Muscle layer of duodenum (tissue), 2 donors: ENCODE results near the gene CRYBG1.

Experiments used
- H3K27ac ChIP-seq: one replicate; pipeline ENCODE4 v1.7.0; 2013; ENCODE audit warnings: mild to moderate bottlenecking, low read length
- H3K27me3 ChIP-seq: one replicate; pipeline ENCODE4 v1.7.0; 2013; ENCODE audit warnings: low read depth, mild to moderate bottlenecking, control low read depth, low read length
- H3K36me3 ChIP-seq, 2 donors: one replicate each; pipeline ENCODE4 v1.7.0; 2013; ENCODE audit warnings: low read length in 2 of 2, control low read depth in 1 of 2, mild to moderate bottlenecking in 1 of 2; ENCODE audit not compliant: insufficient read depth in 2 of 2, control insufficient read depth in 1 of 2
- H3K4me1 ChIP-seq, 2 donors: one replicate each; pipeline ENCODE4 v1.7.0; 2013; ENCODE audit warnings: low read length in 2 of 2, mild to moderate bottlenecking in 2 of 2, control low read depth in 1 of 2, moderate library complexity in 1 of 2; ENCODE audit not compliant: insufficient read depth in 2 of 2, control insufficient read depth in 1 of 2
- H3K4me3 ChIP-seq, 2 donors: one replicate each; pipeline ENCODE4 v1.7.0; 2013; ENCODE audit warnings: low read length in 2 of 2, low read depth in 1 of 2, mild to moderate bottlenecking in 1 of 2
- H3K9me3 ChIP-seq, 2 donors: one replicate each; pipeline ENCODE4 v1.7.0; 2013; ENCODE audit warnings: low read length in 2 of 2, control low read depth in 1 of 2, mild to moderate bottlenecking in 1 of 2; ENCODE audit not compliant: control insufficient read depth in 1 of 2
- donor health status: healthy.

Gene CRYBG1

DNA sequence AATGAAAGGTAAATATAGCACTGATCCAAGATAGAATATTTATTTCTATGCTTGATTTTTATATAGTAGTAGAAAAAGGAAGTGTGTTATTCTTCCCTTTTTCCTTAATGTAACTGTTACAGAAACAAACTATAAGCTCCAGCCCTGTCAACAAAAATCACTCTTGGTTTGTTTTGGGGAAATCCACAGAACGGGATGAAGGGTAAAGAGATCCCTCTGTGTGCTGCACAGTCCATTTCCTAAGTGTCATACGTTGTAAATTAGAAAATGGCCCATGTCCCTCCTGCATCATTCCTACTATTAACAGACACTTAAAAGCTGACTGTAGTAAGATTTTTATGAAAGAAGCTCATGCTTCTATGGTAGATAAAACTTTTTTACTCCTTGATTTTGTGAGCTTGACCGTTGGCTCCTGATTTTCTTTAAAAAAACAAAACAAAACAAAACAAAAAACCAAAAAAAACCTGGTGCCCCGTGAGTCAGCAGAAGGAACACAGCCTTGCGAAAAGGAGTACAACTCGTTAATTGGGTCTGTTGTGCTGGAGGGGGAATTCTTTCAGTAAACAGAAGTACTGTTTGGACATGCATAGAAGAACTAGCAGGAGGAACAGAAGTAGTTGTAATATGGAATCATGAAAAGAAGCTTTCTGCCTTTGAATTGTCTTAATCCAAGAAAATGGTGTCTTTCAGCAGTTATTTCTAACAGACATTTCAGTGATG, 201.3 kb downstream of the CRYBG1 start:
- H3K9me3 ChIP-seq: no peaks in the 10 kb centered on the region
- H3K36me3 ChIP-seq: peaks cover 0 to 11% of the 10 kb centered on the region in 2 donors
- H3K27ac ChIP-seq: no peak overlapping the region
- no peaks in the 10 kb centered on the region for H3K4me1 ChIP-seq
- no peak overlapping the region for H3K4me3 ChIP-seq
- H3K27me3 ChIP-seq: no peaks in the 10 kb centered on the region

DNA sequence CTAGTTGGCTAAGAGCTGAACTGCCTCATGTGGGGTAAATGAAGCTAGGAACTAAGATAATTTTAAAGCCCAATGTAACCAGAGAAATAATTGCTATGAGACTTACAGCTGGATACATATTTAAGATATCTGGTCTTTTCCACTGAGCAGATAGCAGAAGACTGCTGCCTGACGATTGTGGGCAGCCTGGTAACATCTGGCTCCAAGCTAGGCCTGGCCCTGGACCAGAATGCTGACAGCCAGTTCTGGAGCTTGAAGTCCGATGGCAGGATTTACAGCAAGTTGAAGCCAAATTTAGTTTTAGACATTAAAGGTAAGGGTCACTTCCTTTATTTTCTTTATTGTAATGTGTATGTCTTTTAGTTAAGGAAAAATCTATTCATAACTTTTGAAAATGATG, 203.1 kb downstream of the CRYBG1 start:
- Histone ChIP-seq H3K36me3 (peaks cover 4 to 17% of the 10 kb centered on the region in 2 donors), H3K4me3 (no peak overlapping the region), H3K27ac (no peak overlapping the region), H3K27me3 (no peaks in the 10 kb centered on the region), H3K4me1 (no peaks in the 10 kb centered on the region), H3K9me3 (no peaks in the 10 kb centered on the region)

DNA sequence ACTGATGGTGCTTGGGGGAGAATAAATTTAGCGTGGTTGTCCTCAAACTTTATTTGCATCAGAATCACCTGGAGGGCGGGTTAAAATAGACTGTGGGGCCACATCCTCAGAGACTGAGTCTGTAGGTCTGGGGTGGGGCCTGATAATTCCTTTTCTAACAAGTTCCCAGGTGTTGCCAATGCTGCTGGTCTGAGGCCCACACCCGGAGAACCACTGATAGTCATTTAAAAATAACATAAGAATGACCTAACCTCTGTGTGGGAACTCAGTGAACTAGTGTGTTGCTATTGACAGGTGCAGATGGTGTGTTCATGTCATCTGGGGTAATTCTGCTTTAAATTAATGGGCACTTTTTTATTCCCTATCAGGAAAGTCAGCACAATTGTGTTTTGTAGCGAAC, 204.0 kb downstream of the CRYBG1 start:
- Histone ChIP-seq H3K27me3 (no peaks in the 10 kb centered on the region), H3K9me3 (no peaks in the 10 kb centered on the region), H3K4me3 (no peak overlapping the region), H3K36me3 (peaks cover 4 to 20% of the 10 kb centered on the region in 2 donors), H3K4me1 (no peaks in the 10 kb centered on the region), H3K27ac (no peak overlapping the region)

DNA sequence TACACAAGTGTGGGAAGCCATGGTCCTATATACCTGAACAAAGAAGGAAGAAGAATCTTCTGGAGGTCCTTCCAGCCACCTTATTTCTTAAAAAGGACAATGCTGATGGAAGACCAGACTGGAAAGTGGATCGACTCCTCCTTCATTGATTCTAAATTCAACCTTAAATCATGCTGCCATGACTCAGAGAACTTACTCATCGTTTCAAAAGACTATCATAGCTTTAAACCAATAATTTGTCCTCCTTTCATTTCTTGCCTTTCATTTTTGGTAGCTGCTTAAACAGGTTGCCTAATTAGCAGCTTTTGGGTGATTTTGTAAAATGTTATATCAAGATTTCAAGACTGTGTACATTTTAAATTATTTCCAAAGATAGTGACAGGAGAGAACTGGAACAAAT, 208.0 kb downstream of the CRYBG1 start:
- H3K4me3 ChIP-seq: no peak overlapping the region
- H3K27me3 ChIP-seq: no peaks in the 10 kb centered on the region
- H3K36me3 ChIP-seq: peaks cover 23 to 24% of the 10 kb centered on the region in 2 donors
- no peaks in the 10 kb centered on the region for H3K4me1 ChIP-seq
- no peaks in the 10 kb centered on the region for H3K9me3 ChIP-seq
- no peak overlapping the region for H3K27ac ChIP-seq

DNA sequence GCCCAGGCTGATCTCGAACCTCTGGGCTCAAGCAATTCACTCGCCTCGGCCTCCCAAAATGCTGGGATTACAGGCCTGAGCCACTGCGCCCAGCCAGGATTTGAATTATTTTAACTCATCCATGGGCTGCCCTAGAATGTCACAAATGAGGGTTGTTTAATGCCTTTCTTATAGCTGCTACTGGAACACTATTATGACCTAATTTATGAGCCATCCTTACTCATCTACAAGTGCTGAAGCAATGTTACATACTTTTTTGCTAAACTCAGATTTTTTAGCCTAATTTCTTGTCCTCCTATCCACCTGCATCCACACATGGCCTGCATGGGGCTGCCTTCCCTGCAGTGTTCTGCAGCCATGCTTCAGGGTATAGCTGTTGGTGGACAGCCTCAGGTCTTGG, 208.9 kb downstream of the CRYBG1 start:
- H3K9me3 ChIP-seq: no peaks in the 10 kb centered on the region
- no peaks in the 10 kb centered on the region for H3K27me3 ChIP-seq
- no peak overlapping the region for H3K4me3 ChIP-seq
- H3K4me1 ChIP-seq: no peaks in the 10 kb centered on the region
- no peak overlapping the region for H3K27ac ChIP-seq
- H3K36me3 ChIP-seq: peaks cover 22 to 23% of the 10 kb centered on the region in 2 donors

DNA sequence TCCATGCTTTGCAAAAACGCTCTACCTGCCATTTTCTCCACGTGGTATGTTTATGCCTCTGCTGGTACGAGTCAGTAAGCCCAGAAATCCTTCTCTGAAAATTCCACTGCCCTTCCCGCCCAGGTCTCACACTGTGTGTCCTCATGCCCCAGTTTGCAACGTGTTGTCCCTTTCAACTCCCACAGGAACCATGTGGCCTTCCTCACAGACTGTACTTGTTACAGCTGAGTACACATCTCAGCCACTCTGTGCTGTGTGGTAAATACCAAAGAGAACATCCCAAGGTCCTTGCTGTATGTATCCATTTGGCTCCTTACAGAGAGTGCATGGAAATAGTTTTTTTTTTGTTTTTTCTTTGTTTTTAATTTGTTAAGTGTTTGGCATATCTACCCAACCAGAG, 211.9 kb downstream of the CRYBG1 start:
- H3K4me3 ChIP-seq: no peak overlapping the region
- no peak overlapping the region for H3K27ac ChIP-seq
- peaks cover 27 to 36% of the 10 kb centered on the region in 2 donors for H3K36me3 ChIP-seq
- H3K4me1 ChIP-seq: no peaks in the 10 kb centered on the region
- no peaks in the 10 kb centered on the region for H3K9me3 ChIP-seq
- no peaks in the 10 kb centered on the region for H3K27me3 ChIP-seq

DNA sequence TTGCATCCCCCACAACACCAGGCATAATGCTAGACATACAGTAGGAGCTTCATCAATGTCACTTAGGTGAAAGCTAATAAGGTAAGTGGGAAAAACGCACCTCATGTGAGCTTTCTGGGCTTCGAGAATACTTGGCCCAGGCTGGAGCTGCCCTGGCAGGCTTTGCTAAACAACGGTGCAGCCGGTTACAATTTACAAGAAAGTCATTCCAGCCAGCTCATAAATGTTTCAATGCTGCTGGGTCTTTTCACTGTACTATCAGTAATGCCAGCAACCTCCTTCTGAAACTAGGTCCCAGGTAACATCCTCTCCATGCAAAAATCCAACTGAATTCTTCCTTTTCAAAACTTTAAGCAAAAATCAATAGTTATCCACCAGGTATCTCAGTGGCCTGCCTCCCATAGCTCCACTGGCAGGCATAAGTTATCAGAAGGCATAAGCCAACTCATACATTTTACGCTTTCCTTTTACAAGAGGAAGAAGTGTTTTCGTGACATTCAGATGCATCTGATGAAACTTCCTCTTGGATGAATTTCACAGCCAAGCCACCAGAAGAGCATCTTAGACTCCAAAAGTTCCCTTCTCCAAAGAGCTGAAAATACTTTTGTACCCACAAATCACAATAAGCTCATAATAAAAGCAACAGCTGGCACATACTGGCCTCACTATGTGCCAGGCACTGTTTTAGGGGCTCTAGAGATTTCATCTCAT, 212.5 kb downstream of the CRYBG1 start:
- Histone ChIP-seq H3K4me1 (no peaks in the 10 kb centered on the region), H3K36me3 (peaks cover 27 to 38% of the 10 kb centered on the region in 2 donors), H3K27ac (no peak overlapping the region), H3K9me3 (no peaks in the 10 kb centered on the region), H3K27me3 (no peaks in the 10 kb centered on the region), H3K4me3 (no peak overlapping the region)

DNA sequence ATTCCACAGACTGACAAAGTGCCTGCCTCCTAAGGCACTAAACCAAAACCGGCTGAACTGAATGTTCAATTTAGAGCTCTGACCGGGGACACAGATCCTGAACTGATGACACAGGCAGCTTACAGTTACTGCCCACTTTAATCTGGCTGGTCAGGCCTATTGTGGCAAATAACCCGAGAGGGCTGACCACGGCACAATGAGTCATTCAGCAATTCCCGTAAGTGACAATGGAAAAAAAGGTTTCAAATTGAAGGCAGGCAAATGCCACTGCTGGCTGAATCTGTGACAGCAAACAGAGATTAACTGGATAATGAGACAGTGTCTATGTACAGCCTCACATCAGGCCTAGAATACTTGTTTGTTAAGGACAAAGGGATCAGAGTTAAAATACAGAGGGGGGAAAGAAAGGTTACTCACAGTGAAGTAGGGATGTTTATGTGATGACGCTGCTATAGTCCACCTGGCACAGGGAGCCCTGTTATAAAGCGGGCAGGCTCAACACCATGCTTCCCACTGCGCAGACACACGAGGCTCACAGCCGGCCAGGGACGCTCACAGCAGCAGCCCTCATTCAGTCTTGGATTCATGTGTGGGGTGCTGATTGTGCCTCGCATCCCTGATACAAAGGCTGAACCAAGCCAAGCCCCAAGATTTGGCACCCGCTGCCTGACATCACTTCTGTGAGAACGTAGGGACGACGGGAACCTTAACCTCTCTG, 214.4 kb downstream of the CRYBG1 start:
- H3K27ac ChIP-seq: no peak overlapping the region
- H3K9me3 ChIP-seq: no peaks in the 10 kb centered on the region
- no peaks in the 10 kb centered on the region for H3K4me1 ChIP-seq
- H3K36me3 ChIP-seq: peaks cover 14 to 39% of the 10 kb centered on the region in 2 donors
- no peak overlapping the region for H3K4me3 ChIP-seq
- H3K27me3 ChIP-seq: no peaks in the 10 kb centered on the region

DNA sequence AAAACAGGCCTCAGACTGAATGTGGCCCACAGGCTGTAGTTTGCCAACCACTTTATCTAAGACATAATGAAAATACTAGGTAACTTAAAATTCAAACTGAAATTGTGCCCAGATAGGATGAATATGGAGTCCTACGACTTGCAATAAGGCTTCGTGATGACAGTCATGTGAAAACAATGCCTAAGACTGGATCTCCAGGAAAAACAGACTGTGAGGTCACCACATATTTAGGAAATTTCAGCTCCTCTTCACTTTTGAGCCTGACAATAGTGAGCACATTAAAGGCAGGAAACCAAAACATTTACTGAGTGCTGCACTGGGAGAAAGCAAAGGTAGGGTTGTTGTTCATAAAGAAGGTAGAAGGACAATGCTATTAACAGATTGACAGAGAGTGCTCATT, 218.8 kb downstream of the CRYBG1 start:
- H3K4me1 ChIP-seq: no peaks in the 10 kb centered on the region
- no peak overlapping the region for H3K27ac ChIP-seq
- H3K4me3 ChIP-seq: no peak overlapping the region
- peaks cover 10 to 43% of the 10 kb centered on the region in 2 donors for H3K36me3 ChIP-seq
- H3K9me3 ChIP-seq: no peaks in the 10 kb centered on the region
- no peaks in the 10 kb centered on the region for H3K27me3 ChIP-seq

DNA sequence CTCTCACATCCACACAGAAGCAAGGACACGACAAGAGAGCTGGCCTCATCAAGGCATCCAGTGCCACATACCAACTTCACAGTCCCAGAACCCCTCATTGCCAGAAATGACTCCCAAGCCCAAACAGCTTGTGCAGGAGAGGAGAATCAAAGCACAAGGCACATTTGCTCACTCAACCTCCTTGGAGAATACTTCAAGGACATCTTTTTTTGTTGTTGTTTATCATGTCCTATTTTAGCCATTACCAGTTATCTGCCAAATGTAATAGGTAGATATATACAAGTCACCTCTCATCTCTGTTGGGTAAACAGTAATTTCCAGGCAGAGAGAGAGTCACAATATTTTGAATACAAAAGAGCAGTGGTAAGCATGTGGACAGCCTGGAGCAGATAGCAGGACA, 221.0 kb downstream of the CRYBG1 start:
- H3K36me3 ChIP-seq: peaks cover 5 to 32% of the 10 kb centered on the region in 2 donors
- H3K4me3 ChIP-seq: no peak overlapping the region
- no peak overlapping the region for H3K27ac ChIP-seq
- no peaks in the 10 kb centered on the region for H3K4me1 ChIP-seq
- no peaks in the 10 kb centered on the region for H3K27me3 ChIP-seq
- H3K9me3 ChIP-seq: no peaks in the 10 kb centered on the region

DNA sequence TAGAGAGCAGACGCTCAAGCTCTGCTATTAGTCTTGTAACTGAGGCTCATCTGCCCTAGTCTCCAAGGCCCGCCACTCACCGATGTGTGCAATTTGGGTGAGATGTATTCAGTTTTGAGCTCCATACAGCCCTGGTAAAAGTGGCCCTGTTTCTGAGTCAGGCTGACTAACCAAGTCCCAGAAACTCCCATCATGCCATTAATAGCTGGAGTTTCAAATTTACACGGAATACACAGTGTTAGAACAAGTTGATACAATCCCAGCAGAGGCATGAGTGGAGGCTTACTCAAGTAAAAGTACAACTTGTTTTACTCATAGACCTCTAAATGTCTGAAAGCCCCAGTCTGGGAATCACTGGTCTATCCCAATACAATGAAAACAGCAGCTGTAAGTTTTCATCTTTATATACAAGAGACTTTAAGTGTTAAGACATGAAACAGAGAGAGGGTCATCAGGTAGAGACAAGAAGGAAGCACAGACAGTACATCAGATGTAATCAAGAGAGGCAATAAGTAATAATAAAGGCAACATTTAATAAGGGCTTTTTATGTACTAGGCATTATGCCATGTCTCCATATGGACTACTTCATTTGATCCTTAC, 226.4 kb downstream of the CRYBG1 start:
- H3K27ac ChIP-seq: no peak overlapping the region
- no peaks in the 10 kb centered on the region for H3K9me3 ChIP-seq
- peaks cover 26 to 46% of the 10 kb centered on the region in 2 donors for H3K36me3 ChIP-seq
- no peaks in the 10 kb centered on the region for H3K27me3 ChIP-seq
- H3K4me1 ChIP-seq: no peaks in the 10 kb centered on the region
- H3K4me3 ChIP-seq: no peak overlapping the region
